Measurements from ENCODE around the gene MAP3K4.

- TF ChIP-seq POLR2A (IDR thresholded peaks at IDR 0.05) = no peak
- no peak for TF ChIP-seq CTCF (IDR thresholded peaks at IDR 0.05 in 8 of 11, conservative IDR thresholded peaks at IDR 0.05 in 3 of 11)
Measured at GRCh38 chr6:161135695-161136591, 144.4 kb downstream of the MAP3K4 start.

Data from spleen (tissue), 7 donors.